HG02763 (cell line): ENCODE results near the gene CPNE9.

ENCODE experiments used
- ATAC-seq: cut with Tn5 transposase; IDR thresholded peaks from one replicate; pipeline ENCODE4 v1.9.1; 2021; ENCODE audit warnings: mild to moderate bottlenecking, moderate library complexity; ENCODE audit not compliant: unreplicated experiment

The CPNE9 gene

DNA sequence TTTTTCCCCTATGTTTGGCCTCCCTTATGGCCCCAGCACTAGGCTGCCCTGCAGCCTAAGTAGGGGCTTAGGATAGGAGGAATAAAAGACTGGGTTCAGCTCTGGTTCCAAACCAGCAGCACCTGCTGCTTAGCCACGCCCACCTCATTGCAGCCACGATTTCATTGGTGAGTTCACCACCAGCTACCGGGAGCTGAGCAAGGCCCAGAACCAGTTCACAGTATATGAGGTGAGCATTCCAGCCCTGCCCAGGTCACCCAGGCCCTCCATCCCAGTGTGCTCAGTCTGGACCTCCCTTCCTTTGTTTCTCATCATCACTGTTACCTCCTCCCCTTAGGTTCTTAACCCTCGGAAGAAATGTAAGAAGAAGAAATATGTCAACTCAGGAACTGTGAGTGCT, 11.5 kb downstream of the CPNE9 start:
- no peak for ATAC-seq

DNA sequence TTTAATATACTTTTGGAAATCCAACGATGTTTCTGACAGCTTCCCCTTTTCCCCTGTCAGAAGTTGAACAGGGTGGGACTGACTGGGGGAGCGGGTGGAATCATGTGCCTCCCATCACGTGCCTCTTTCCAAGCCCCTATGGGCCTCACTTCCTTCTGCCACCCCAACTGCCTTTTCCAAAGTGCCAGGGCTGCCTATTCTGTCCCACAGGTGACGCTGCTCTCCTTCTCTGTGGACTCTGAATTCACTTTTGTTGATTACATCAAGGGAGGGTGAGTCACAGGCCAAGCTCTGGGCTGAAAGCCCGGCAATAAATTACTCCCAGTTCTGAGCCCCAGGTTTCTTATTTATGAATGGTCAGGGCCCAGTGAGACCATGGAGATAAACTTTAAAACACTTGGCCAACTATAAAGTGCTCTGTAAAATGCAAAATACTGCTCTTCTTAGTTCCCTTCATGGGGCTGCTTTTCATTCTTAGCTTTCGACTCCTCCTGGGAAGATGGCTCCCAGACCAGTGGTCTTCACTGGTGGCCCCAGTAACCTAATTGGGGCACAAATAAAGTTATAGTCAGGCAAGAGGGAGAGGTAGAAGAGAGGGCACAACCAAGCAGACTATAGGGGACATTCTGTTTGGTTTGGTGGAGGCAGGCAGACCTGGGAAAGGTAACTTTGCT, 12.3 kb downstream of the CPNE9 start:
- no peak for ATAC-seq

DNA sequence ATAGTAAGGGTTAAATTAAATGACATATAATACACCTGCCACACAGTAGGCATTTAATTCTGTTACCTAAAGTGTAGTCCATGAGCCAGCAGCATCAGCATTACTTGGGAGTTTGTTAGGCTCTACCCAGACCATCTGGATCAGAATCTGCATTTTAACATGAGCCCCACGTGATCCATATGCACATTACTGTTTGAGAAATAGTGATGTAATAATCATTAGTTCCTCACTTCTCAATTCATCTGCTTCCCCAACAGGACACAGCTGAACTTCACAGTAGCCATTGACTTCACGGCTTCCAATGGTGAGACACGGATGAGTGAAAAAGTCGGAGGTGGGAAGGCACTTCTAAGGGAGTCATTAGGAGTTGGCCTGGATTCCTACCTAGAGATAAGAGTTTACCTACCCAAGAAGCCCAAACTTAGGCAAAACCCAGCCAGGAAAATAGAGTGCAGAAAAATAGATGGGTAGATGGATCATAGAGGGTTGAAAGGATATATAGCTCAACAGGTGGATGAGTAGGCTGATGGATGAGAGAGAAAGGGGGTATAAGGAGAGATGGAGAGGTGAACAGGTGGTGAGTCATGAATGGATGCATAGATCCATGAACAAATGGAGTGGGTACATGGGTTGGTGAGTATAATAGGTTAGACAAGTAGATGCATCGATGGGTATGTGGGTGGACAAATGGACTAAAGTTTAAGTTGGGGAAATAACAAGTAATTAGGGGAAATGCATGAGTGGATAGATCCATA, 13.3 kb downstream of the CPNE9 start:
- no peak for ATAC-seq

DNA sequence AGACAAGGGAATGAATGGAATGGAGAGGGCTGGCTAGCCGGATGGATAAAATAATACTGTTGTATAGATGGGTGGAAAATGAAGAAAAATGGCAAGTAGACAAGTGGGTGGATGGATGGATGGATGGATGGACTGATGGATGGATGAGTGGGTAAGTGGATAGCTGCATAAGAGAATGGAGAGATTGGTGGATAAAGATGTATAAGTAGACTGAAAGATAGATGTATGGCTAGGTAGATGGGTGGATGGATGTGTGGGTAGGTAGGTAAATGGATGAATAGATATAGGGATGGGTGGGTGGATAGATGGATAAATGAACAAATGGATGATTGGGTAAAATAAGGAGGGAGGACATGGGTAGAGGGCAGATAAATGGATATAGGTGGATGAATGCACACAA, 13.9 kb downstream of the CPNE9 start:
- no peak for ATAC-seq

DNA sequence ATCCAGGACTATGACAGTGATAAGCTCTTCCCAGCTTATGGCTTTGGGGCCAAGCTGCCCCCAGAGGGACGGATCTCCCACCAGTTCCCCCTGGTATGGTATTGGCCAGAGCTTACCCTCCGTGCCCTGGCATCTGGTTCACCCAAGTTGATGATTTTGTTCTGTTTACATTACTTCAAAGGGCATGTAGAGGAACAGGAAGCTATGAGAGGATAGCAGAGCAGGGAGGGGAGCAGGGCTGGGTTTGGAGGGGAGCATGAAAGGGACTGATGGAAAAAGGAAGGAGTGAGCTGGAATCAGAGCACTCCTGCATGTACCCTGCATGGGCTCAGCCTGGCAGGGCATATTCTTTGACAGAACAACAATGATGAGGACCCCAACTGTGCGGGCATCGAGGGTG, 14.5 kb downstream of the CPNE9 start:
- no peak for ATAC-seq

DNA sequence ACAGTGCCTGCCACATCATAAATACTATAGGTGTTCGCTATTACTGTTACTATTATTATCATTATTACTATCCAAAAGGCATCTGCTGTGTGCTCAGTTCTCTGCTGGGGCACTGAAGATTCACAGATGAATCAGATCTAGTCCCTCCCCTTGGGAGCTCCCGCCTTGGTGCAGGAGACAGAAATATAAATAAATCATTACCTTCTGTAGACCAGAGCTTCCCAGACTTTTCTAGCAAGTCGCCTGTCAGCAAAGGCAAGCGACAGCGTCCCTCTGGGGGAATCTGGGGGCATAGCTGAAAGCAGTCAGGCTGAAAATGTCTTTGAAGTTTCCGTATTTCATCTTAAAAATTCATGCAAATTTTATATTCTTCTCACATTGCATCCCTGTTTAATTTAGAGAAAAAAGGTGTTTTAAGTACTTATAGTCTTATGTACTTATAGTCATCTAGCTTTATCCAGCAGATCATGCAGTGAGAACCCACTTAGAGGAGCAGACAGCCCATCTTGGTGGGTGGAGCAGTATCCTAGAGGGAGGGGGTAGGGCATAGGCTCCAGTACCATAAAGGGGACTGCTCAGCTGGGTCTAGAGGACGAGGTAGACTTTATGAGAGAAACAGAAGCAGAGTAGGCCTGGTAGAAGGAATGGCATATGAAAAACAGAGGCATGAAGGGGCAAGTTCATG, 17.5 kb downstream of the CPNE9 start:
- ATAC-seq, result no peak

DNA sequence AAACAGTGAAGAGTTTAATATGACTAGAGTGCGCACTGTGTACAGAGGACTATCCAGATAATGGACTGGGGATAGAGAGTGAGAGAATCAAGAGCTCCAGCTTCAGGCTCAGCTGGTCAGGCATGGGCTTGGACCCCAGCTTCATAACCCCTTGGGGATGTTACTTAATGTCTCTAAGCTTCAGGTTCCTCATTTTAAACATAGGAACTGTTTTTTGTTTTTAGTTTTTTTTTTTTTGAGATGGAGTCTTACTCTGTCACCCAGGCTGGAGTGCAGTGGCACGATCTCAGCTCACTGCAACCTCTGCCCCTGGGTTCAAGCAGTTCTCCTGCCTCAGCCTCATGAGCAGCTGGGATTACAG, 18.0 kb downstream of the CPNE9 start:
- no peak for ATAC-seq

DNA sequence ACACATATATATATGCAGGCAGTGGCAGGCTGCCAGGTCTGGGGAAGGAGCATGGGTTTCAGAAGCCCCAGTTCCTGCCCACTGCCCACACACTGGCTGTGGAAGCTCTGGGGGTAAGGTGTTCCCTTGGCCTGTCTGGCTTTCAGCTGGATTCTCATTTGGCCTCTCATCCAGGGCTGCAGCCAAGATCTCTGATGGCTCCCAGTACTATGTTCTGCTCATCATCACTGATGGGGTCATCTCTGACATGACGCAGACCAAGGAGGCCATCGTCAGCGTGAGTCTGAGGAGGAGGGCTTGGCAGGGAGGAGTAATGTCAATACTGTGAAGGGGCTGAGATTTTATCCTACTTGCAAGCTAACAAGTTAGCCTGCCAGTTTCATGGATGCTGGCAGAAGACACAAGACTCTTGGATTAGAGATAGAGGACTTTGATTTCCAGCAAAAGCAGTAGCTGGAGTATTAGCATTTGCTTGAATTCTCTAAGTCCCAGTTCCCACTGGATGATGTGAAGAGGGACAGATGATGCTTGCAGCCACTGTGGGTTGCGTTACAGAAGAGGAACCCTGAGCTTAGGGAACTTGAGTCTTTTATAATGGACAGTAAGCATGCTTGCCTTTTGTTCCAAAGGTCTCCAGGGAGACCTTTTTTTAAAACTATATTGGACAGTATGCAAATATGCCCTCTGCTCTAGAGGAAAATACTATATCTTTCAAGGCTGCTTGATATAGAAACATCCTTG, 22.3 kb downstream of the CPNE9 start:
- no peak for ATAC-seq

DNA sequence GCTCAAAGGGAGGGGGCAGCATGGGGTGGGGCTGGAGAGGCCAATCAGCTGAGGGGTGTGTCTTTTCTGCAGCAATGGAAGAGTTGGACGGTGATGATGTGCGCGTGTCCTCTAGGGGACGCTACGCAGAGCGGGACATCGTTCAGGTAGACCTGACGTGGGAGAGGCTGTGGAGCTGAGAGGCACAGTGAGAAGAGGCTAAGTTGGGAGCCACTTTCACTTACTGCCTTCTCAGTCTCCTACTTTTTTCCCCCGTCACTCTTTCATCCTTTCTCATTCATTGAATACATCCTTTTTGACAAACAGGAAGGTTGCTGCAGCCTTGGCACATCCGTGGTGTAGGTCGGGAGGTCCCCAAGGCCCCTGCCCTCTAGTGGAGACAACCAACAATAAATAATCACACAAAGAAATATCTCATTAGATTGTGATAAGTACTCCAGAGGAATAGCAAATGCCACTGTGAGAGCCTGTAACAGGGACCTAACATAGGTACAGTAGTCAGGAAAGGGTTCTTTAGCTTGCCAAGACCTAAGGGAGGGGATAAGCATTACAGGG, 23.5 kb downstream of the CPNE9 start:
- no peak for ATAC-seq

DNA sequence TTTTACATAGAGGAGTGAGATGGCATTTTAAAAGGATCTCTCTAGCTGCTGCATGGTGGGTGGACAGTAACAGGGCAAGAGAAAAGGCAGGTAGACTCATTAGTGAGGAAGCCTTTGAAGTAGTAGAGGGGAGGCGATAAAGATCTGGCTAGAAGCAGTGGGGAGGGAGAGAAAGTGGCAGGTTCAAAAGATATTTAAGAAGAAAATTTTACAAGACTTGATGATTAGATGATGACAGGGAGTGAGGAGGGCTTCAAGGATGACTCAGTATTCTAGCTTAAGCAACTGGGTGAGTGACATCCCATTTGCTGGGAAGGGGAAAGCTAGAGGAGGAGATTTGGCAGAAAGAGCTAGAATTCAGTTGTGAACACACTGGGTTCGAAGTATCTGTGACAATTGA, 24.1 kb downstream of the CPNE9 start:
- no peak for ATAC-seq

DNA sequence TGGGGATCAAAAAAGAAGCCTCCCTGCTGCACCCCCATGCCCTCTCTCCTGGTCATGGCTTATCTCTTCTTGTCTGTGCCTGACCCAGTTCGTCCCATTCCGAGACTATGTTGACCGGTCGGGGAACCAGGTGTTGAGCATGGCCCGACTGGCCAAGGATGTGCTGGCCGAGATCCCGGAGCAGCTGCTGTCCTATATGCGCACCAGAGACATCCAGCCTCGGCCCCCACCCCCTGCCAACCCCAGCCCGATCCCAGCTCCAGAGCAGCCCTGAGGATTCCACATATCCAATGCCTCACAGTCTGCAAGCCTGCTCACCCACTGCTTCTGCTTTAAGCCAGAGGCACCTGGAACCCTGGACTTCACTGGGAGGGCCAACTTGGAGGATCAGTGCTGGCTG, 25.8 kb downstream of the CPNE9 start:
- ATAC-seq, result no peak

DNA sequence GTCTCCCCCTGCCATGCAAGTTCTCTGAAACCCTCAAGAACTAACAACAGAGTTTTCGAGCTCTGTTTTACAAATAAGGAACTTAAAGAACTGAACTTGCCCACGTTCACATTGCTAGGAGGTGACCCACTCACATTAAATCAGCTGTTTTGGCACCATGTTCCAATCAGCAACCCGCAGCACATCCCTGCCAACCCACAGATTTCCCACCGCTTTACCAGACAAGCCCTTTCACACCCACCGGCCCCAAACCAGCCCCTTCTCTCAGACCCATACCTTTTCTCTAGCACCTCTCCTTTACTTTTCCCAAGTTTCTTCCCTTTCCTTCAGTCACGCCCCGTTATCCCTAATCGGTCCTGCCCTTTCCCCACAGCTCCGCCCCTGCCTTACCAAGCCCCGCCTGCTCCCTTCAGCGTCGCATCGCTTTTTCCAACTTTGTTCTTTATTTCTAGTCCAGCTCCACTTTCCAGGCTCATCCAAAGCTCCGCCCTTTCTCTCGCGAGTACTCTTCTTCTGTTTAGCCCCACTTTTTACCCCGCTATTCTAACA, 27.1 kb downstream of the CPNE9 start:
- peak; percentile 42 for ATAC-seq

DNA sequence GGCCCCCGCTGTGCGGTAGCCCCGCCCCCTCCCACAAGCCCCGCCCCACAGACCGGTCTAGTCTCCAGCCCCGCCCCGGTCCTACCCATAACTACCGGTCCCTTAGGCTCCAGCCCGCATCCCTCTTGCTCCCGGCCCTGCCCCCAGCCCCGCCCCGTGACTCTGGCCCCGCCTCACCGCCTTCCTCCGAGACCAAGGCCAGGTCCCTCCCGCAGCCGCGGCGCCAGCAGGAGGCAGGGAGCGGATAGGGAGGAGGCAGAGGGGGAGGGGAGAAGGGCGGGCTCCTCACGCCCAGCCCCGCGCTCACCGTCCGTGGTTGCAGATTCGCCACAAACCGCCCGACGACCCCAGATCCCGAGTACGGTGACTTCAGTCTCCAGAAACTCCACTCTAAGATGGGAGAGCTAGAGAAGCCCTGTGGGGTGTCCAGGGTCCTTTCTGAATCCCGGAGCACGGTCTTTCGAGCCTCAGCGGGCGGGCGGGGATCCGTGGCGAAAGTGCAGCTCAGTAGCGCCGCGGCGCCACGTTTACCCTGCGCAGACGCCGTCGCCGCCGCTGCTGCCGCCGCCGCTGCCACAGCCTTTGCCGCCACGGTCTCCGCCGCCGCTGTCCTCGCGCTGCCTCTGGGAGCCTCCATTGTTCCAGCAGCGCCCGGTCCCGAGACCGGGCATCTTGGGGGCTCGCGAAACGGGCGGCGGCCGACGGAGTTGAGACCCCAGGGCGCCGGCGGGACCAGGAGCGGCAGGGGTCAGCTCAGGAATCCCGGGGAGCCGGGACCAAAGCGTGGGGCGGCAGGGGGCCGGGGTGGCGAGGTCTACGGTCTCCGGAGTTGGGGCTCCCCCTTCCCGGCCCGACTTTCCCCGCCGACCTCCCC, 27.8 kb downstream of the CPNE9 start, which contains the start of gene BRPF1:
TSS of gene BRPF1 (plus strand) at position 530 of the 874 bp plus-strand sequence. CDS start 2,406 bp downstream, outside the sequence.
- peak; percentile 90 for ATAC-seq

DNA sequence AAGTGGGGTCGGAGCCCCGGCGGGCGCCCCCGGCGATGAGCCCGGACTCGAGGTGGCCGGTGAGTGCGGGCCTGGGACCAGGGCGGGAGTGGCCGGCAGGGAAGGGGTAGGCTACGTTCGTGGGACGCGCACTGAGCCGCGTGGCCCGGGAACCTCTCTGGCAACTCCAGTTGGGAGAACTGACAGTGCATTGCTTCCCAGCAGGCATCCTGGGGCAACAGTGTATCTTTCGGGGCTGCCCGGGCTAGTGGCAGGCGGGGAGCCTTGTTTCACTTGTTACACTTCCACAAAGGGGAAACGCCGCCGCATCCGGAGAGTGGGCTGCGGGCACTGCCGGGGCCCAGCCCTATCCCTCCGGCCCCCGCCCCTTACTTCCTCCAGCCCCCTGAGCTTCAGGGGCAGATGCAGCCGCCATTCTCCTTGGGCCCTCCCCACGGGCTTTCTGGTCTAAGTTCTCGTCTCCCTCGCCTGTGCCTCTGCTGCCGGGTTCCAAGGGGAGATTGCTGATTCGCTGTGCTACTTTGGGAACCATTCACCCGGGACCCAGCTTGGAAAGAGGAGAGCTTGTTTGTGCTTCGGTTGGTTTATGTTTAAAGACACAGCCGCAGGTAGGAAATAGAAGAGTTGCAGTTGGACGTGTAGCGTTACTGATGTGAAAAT, 28.6 kb downstream of the CPNE9 start:
- peak; percentile 3 for ATAC-seq

DNA sequence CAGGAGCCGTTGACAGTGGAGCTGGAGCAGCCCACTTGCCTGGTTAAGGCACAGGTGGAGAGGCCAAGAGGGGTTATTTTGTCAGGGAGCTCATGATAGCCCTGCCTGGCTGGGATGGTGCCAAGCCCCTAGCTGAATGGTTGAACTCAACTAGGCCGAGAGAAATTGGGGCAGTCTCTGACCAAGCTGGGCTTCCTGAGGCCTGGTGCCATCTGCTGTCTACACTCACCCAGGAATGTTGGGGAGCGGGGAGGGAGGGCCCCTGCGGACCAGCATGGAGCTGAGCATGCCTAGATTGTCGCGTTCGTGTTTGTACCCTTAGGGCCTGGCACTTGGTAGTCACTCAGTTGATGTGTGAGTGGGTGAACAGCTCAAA, 29.1 kb downstream of the CPNE9 start:
- no peak for ATAC-seq

DNA sequence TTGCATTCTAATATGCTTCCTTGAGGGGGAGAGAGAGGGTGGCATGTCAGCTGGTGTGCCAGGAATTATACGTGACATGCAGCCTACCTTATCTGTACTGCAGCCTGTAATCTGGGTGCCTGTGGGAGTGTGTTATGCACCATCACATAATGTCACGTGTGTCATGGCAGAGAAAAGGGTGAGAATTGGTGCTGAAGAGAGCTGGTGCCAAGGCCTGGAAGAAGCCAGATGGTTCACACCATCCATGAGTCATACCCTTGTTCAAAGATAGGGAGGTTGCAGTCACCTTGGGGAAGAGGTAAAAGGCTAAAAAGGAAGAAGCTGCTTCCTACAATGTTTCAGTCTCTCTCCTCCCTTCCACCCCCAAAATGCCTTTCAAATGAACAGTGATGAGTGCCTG, 33.2 kb downstream of the CPNE9 start:
- ATAC-seq, result no peak

DNA sequence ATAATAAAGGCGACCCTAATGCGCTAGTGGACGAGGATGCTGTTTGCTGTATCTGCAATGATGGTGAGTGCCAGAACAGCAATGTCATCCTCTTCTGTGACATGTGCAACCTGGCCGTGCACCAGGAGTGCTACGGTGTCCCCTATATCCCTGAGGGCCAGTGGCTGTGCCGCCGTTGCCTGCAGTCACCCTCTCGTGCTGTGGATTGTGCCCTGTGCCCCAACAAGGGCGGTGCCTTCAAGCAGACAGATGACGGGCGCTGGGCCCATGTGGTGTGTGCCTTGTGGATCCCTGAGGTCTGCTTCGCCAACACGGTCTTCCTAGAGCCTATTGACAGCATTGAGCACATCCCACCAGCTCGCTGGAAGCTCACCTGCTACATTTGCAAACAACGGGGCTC, 35.5 kb downstream of the CPNE9 start:
- no peak for ATAC-seq

DNA sequence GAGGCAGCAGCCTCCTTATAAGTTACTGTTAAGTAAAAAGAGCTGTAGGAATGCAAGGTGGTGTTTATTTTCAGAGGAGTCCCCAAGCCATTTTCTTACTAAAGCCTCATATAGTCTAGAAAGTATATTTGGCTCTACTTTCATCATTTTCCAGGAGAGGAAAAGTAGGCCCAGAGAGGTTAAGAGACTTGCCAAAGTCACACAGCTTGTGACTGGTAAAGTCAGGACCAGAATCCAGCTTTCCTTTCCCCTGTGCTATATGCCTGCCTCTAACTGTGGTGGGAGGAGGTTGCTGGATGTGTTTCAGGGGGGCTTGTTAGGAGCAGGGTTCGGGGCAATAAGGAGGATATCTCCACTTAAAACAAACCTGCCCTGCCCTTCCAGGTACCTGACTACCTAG, 38.9 kb downstream of the CPNE9 start:
- ATAC-seq, result no peak

DNA sequence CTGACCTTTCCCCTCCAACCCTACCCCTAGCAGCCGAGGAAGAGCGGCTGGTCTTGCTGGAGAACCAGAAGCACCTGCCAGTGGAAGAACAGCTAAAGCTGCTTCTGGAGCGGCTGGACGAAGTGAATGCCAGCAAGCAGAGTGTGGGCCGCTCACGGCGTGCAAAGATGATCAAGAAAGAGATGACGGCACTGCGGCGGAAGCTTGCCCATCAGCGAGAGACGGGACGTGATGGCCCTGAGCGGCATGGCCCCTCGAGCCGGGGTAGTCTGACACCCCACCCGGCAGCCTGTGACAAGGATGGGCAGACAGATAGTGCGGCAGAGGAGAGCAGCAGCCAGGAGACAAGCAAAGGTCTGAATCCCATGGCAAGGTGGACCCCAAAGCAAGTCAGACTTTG, 39.9 kb downstream of the CPNE9 start:
- ATAC-seq, result no peak
